Esophagus muscularis mucosa (tissue), 4 donors: ENCODE data around the gene TRAK1. TPM values are rescaled to one million over a fixed set of nuclear protein-coding genes. Genes with fewer than 3 reads are reported as not detected.

Experiments
- DNase-seq: peaks from one replicate; pipeline ENCODE4 v3.0.0-alpha.2; 2017; ENCODE audit errors: extremely low spot score
- H3K27ac ChIP-seq, 4 donors: fragments of 200-600 bp; sonication (generic); replicated peaks in 1 of 4; 1 replicate in 3 of 4; 2 replicates in 1 of 4; pipeline ENCODE4 v1.5.1; 2016 to 2019; ENCODE audit warnings: mild to moderate bottlenecking in 1 of 4
- H3K27me3 ChIP-seq, 4 donors: fragments of 200-600 bp; sonication (generic); one replicate each; pipeline versions ENCODE4 v1.5.1 to v1.6.0; 2016 to 2019
- H3K36me3 ChIP-seq, 4 donors: fragments of 200-600 bp; sonication (generic); one replicate each; pipeline ENCODE4 v1.5.1; 2016 to 2019
- H3K4me1 ChIP-seq, 4 donors: fragments of 200-600 bp; sonication (generic); one replicate each; pipeline ENCODE4 v1.5.1; 2016 to 2019
- H3K4me3 ChIP-seq, 4 donors: fragments of 200-600 bp; sonication (generic); 1 replicate in 2 of 4; 2 replicates in 2 of 4; pipeline ENCODE4 v1.5.1; 2016 to 2019; ENCODE audit warnings: mild to moderate bottlenecking in 4 of 4, moderate library complexity in 1 of 4
- H3K9me3 ChIP-seq, 4 donors: fragments of 200-600 bp; sonication (generic); 1 replicate in 3 of 4; 2 replicates in 1 of 4; pipeline ENCODE4 v1.5.1; 2016 to 2019
- EP300 ChIP-seq: sonication (generic); formaldehyde crosslinking; IDR thresholded peaks from one replicate; pipeline ENCODE4 v1.6.1; 2017; ENCODE audit warnings: antibody characterized with exemption
- POLR2A ChIP-seq: fragments of 450-650 bp; IDR thresholded peaks from one replicate; pipeline ENCODE4 v1.6.1; 2017; ENCODE audit warnings: antibody characterized with exemption, moderate library complexity, mild to moderate bottlenecking, low read depth
- POLR2AphosphoS5 ChIP-seq, 2 donors: sonication (generic); formaldehyde crosslinking; IDR thresholded peaks; one replicate each; pipeline ENCODE4 v1.6.1; 2017; ENCODE audit warnings: antibody characterized with exemption in 2 of 2
- WGBS: methylation state at CpG from one replicate; pipeline ENCODE4 v1.1.5; 2018; 5-methylcytosine and 5-hydroxymethylcytosine counted together
- intact Hi-C: fragments of 100-400 bp; cut with DNase I; formaldehyde crosslinking; loops from one replicate; pipeline ENCODE4 v1.15.1; 2023
- total RNA-seq, 4 donors: library from RNA; depleted of rRNA; stranded (reverse); fragments of >200 nt; gene quantifications; one replicate each; pipeline versions ENCODE4 v1.1.0 to v1.2.1, GENCODE V29; 2016
- TF ChIP-seq, protein P1 (sequence below), 3 experiments: fragments of 200-600 bp in 2 of 3; fragments of 450-650 bp in 1 of 3; sonication (generic) in 2 of 3; IDR thresholded peaks; one replicate each; pipeline ENCODE4 v1.5.1; 2017 to 2019; ENCODE audit warnings: antibody characterized with exemption in 3 of 3, mild to moderate bottlenecking in 2 of 3, moderate library complexity in 1 of 3

TRAK1 gene
- total RNA-seq, 4 donors from 2014 or later = 45.7 to 74.8 (median 57.7) TPM

GRCh38 chr3:42157540-42158538 is 66.7 kb downstream of the TRAK1 start:
- Histone ChIP-seq H3K4me3 (no peak overlapping the region), H3K36me3 (no peaks in the 10 kb centered on the region), H3K27me3 (no peaks in the 10 kb centered on the region), H3K9me3 (no peaks in the 10 kb centered on the region), H3K27ac (no peak overlapping the region), H3K4me1 (peaks cover 35 to 45% (median 38%) of the 10 kb centered on the region in 4 donors)
- 75% methylated on average over 8 of the region's 8 CpGs for WGBS
- DNase-seq = no peak
- TF ChIP-seq EP300 (no peak), POLR2A (no peak), POLR2AphosphoS5 (IDR thresholded peaks at IDR 0.05) (no peak)
- TF ChIP-seq, protein P1, sequence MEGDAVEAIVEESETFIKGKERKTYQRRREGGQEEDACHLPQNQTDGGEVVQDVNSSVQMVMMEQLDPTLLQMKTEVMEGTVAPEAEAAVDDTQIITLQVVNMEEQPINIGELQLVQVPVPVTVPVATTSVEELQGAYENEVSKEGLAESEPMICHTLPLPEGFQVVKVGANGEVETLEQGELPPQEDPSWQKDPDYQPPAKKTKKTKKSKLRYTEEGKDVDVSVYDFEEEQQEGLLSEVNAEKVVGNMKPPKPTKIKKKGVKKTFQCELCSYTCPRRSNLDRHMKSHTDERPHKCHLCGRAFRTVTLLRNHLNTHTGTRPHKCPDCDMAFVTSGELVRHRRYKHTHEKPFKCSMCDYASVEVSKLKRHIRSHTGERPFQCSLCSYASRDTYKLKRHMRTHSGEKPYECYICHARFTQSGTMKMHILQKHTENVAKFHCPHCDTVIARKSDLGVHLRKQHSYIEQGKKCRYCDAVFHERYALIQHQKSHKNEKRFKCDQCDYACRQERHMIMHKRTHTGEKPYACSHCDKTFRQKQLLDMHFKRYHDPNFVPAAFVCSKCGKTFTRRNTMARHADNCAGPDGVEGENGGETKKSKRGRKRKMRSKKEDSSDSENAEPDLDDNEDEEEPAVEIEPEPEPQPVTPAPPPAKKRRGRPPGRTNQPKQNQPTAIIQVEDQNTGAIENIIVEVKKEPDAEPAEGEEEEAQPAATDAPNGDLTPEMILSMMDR (IDR thresholded peaks at IDR 0.05) = no peak
- intact Hi-C loops = no loop called here

DNA sequence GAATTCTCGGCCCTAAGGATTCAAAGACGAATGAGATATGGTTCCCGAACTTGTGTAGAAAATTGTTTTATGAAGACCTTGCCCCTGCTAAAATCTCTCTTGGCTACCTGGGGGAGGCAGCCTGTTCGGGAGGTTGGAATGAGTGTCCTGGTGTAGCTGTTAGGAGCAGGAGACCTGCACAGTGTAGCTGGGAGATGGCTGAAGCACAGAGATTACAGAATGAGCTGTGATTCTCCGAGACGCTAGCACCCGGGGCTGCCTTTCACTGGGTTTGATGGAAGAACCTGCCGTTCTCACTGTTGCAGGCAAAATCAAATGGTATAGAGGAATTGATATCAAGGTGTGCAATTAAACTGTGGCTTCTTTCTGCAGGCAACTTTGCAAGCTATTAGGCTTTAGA is 68.0 kb downstream of the TRAK1 start:
- H3K27me3 ChIP-seq = no peaks in the 10 kb centered on the region
- peaks cover 44 to 50% (median 45%) of the 10 kb centered on the region in 4 donors for H3K4me1 ChIP-seq
- intact Hi-C loops = no loop called here
- no peak for DNase-seq
- 79% methylated on average over 8 of the region's 8 CpGs for WGBS
- H3K36me3 ChIP-seq = no peaks in the 10 kb centered on the region
- H3K4me3 ChIP-seq = no peak overlapping the region
- H3K27ac ChIP-seq = no peak overlapping the region
- TF ChIP-seq EP300 (no peak), POLR2A (no peak), POLR2AphosphoS5 (IDR thresholded peaks at IDR 0.05) (no peak)
- TF ChIP-seq, protein P1 (IDR thresholded peaks at IDR 0.05) = no peak
- H3K9me3 ChIP-seq = no peaks in the 10 kb centered on the region

DNA sequence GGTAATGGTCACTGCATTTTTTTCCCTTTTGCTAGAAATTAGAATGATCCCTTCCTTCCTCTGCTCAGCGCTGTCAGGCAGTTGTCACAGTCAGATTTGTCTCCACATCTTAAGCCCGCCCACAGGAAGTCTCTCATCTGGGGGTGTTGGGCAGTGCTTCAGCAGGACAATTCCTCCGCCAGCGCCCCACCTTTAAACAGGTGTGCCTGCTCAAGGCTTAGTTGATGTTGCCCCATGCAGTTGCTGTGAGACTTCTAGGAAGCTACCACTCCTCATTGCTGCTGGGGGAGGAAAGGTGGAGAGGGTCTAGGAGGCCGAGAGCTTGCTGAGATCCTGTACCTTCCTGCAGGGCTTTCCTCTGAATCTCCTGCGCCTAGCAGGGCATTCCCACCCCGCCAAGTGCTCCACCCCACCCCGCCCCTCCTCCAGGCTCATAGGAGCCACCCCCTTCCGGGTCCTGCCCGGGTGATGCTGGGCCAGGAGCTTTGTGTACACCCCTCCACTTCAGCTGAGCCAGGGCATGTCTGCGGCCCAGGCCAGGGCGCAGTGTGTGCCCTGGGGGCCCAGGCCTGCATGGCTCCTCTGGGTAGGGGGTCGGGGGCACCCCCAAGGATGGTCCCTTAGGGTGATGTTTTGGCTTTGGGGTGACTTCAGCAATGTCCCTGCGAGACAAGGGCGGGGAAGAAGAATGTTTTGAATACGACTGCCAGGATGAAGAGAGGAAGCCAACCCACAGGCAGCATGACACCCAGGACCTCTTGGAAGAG is 68.7 kb downstream of the TRAK1 start:
- Histone ChIP-seq H3K27me3 (no peaks in the 10 kb centered on the region), H3K36me3 (no peaks in the 10 kb centered on the region), H3K4me1 (peaks cover 52 to 57% (median 52%) of the 10 kb centered on the region in 4 donors), H3K27ac (peak overlapping the region in 3 of 4 donors; percentile 31 to 46 (median 40)), H3K9me3 (no peaks in the 10 kb centered on the region), H3K4me3 (peak overlapping the region; percentile 5 to 38 (median 18))
- DNase-seq = no peak
- TF ChIP-seq POLR2A (no peak), POLR2AphosphoS5 (IDR thresholded peaks at IDR 0.05) (no peak), EP300 (no peak)
- TF ChIP-seq, protein P1 (IDR thresholded peaks at IDR 0.05) = no peak
- intact Hi-C loops = no loop called here
- WGBS = 41% methylated on average over 8 of the region's 16 CpGs

DNA sequence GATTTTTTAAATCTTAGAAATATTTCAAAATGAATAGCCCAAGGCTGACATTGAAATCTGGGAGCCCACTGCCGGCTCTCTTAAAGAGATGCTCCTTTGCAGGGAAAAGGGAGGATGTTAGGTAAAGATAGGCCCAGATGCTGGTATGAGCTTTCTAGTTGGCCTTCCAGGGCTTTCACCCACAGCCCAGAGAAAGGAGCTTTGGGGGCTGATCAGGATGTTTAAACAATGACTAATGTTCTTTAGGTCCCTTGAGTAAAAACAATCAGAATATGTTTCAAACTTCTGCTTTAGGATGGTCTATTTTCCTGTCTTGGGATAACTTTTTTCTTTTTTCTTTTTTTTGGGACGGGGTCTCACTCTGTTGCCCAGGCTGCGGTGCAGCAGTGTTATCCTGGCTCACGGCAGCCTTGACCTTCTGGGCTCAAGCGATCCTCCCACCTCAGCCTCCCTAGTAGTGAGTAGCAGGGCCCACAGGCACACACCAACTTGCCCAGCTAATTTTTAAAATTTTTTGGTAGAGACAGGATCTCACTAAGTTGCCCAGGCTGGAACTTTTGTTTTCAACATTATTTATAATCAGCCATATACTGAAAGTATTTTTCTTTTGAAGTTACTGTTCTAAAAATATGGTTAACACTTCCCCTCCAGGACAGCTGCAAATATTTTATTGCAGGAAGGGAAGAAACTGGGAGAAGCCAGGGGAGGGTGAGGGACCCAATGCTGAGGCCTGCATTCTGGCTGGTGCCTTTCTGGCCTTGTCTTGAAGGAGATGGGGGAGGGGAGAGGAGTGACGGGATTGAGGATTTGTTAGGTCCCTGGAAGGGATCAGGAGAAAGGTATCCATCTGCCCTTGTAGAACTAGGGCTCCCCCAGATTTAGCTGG is 70.1 kb downstream of the TRAK1 start:
- Histone ChIP-seq H3K36me3 (no peaks in the 10 kb centered on the region), H3K4me1 (peaks cover 64 to 71% (median 66%) of the 10 kb centered on the region in 4 donors), H3K4me3 (no peak overlapping the region), H3K27me3 (no peaks in the 10 kb centered on the region), H3K9me3 (no peaks in the 10 kb centered on the region), H3K27ac (no peak overlapping the region)
- intact Hi-C loops = no loop called here
- no peak for DNase-seq
- WGBS = 87% methylated on average over 6 of the region's 6 CpGs
- TF ChIP-seq, protein P1 (IDR thresholded peaks at IDR 0.05) = no peak
- no peak for TF ChIP-seq EP300
- TF ChIP-seq POLR2AphosphoS5 (IDR thresholded peaks at IDR 0.05) = no peak
- TF ChIP-seq POLR2A = no peak
